Measurements from ENCODE around the gene SPECC1L.

Gene SPECC1L

DNA sequence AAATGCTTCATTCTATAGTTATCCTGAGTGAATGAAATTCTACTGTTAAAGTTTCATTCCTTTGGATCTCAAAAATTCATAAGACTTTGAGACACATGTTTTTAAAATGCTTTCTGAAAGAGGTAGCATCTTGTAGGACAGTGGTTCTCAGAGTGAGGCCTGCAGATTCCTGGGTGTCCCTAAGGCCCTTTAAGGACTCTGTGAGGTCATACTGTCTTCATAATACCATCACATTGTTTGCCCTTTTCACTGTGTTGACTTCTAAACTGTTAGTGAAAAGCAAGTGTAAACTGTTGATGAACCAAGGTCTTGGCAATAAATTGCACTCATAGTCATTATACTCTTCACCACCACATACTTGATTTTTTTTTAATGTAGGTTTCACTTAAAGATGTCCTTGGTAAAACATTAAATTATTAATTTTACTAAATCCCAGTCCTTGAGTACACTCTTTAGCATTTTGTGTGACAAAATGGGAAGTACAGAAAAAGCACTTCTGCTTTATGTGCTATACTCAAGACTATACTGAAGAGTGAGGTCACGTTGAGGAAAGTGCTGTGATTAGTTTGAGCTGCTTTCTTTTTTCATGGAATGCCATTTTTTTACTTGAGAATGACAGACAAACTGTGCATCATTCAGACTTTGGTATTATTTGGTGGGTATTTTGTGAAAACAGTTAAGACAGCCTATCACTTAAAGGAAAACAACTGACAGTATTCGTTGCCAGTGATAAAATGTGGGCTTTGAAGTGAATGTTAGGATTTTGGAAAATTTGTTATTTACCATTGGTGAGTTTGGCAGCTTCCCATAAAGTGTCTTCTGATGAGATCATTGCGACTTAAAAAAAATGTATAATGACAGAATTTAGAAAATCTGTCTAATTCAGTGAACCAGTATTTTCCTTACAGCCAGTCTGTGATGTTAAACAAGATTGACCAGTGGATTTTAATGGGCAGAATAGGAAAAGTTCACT is 61.1 kb downstream of the SPECC1L start:
- TF ChIP-seq, protein P1, sequence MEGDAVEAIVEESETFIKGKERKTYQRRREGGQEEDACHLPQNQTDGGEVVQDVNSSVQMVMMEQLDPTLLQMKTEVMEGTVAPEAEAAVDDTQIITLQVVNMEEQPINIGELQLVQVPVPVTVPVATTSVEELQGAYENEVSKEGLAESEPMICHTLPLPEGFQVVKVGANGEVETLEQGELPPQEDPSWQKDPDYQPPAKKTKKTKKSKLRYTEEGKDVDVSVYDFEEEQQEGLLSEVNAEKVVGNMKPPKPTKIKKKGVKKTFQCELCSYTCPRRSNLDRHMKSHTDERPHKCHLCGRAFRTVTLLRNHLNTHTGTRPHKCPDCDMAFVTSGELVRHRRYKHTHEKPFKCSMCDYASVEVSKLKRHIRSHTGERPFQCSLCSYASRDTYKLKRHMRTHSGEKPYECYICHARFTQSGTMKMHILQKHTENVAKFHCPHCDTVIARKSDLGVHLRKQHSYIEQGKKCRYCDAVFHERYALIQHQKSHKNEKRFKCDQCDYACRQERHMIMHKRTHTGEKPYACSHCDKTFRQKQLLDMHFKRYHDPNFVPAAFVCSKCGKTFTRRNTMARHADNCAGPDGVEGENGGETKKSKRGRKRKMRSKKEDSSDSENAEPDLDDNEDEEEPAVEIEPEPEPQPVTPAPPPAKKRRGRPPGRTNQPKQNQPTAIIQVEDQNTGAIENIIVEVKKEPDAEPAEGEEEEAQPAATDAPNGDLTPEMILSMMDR (IDR thresholded peaks at IDR 0.05; ENCODE audit: borderline replicate concordance, extremely low read depth, low read length, poor library complexity, severe bottlenecking), result no peak
- Histone ChIP-seq H3K27ac (ENCODE audit: low read length) (no peak overlapping the region), H3K9ac (ENCODE audit: low read depth, low read length) (no peak overlapping the region), H3K36me3 (ENCODE audit: insufficient read depth, low read length) (peaks cover 90% of the 10 kb centered on the region), H4K20me1 (ENCODE audit: insufficient read depth, low read length) (no peaks in the 10 kb centered on the region), H3K4me3 (ENCODE audit: low read depth in 1 of 2, low read length in 2 of 2) (no peak overlapping the region), H3K4me2 (ENCODE audit: insufficient read depth, low read length) (no peak overlapping the region), H2AFZ (ENCODE audit: low read depth, low read length) (no peak overlapping the region), H3K9me3 (ENCODE audit: insufficient read depth, low read length, severe bottlenecking) (no peaks in the 10 kb centered on the region), H3K79me2 (ENCODE audit: insufficient read depth, low read length) (peaks cover 3% of the 10 kb centered on the region; the same call in 1 of the 2 replicates), H3K27me3 (ENCODE audit: insufficient read depth, low read length, poor library complexity) (no peaks in the 10 kb centered on the region), H3K4me1 (ENCODE audit: insufficient read depth, low read length) (no peaks in the 10 kb centered on the region)
- ATAC-seq (ENCODE audit: insufficient read depth, low read depth) (no peak), DNase-seq (no peak)

DNA sequence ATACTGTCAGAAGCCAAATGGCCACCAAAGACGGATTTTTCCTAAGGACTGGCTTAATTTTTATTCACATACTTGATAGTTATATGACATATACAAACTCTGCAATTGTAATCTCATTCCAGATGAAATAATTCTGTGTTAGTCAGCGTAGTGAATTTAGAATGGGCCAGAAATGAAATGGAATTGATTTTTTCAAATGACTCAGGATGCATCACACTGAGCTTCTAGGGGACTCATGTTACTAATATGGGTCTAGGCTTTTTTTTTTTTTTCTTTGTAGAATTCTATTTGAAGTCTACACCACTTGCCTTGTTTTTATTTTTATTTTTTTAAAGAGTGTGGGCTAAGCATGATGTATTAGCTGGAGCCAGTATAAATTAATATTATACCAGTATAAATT is 62.7 kb downstream of the SPECC1L start:
- H3K79me2 ChIP-seq (ENCODE audit: insufficient read depth, low read length), result no peaks in the 10 kb centered on the region
- no peaks in the 10 kb centered on the region for H3K9me3 ChIP-seq (ENCODE audit: insufficient read depth, low read length, severe bottlenecking)
- no peak overlapping the region for H3K4me3 ChIP-seq (ENCODE audit: low read depth in 1 of 2, low read length in 2 of 2)
- TF ChIP-seq, protein P1 (IDR thresholded peaks at IDR 0.05; ENCODE audit: borderline replicate concordance, extremely low read depth, low read length, poor library complexity, severe bottlenecking), result no peak
- TF ChIP-seq EZH2 (IDR thresholded peaks at IDR 0.05; ENCODE audit: borderline replicate concordance, low read depth, low read length, severe bottlenecking), result no peak
- H2AFZ ChIP-seq (ENCODE audit: low read depth, low read length), result no peak overlapping the region
- H3K9ac ChIP-seq (ENCODE audit: low read depth, low read length), result no peak overlapping the region
- ATAC-seq (ENCODE audit: insufficient read depth, low read depth) (no peak), DNase-seq (no peak)
- H3K36me3 ChIP-seq (ENCODE audit: insufficient read depth, low read length), result peaks cover 92% of the 10 kb centered on the region
- no peak overlapping the region for H3K27ac ChIP-seq (ENCODE audit: low read length)
- no peaks in the 10 kb centered on the region for H3K4me1 ChIP-seq (ENCODE audit: insufficient read depth, low read length)
- no peak overlapping the region for H3K4me2 ChIP-seq (ENCODE audit: insufficient read depth, low read length)
- H3K27me3 ChIP-seq (ENCODE audit: insufficient read depth, low read length, poor library complexity), result no peaks in the 10 kb centered on the region
- no peaks in the 10 kb centered on the region for H4K20me1 ChIP-seq (ENCODE audit: insufficient read depth, low read length)

DNA sequence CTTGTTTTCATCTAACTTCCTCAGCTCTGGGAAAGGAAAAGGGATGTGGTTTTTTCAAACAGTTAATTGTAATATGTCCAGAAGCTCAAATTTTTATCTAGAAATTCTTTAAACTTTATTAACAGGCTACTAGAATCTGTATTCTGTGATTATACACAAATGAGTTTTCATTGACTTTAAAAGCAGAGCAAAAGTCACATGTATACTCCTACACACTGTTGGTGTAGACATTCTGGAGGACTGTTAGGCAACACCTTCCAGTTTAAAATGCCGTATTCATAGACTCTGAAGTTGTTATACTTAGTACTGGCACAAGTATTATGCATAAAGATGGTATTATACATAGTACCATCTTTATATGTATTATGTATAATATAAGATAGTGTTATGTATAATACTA is 64.9 kb downstream of the SPECC1L start:
- DNase-seq (no peak), ATAC-seq (ENCODE audit: insufficient read depth, low read depth) (no peak)
- Histone ChIP-seq H3K4me1 (ENCODE audit: insufficient read depth, low read length) (no peaks in the 10 kb centered on the region), H3K27ac (ENCODE audit: low read length) (no peak overlapping the region), H3K4me3 (ENCODE audit: low read depth in 1 of 2, low read length in 2 of 2) (no peak overlapping the region), H3K4me2 (ENCODE audit: insufficient read depth, low read length) (no peak overlapping the region), H4K20me1 (ENCODE audit: insufficient read depth, low read length) (no peaks in the 10 kb centered on the region), H3K27me3 (ENCODE audit: insufficient read depth, low read length, poor library complexity) (no peaks in the 10 kb centered on the region), H3K9me3 (ENCODE audit: insufficient read depth, low read length, severe bottlenecking) (no peaks in the 10 kb centered on the region), H3K36me3 (ENCODE audit: insufficient read depth, low read length) (peaks cover 94% of the 10 kb centered on the region), H3K9ac (ENCODE audit: low read depth, low read length) (no peak overlapping the region), H2AFZ (ENCODE audit: low read depth, low read length) (no peak overlapping the region), H3K79me2 (ENCODE audit: insufficient read depth, low read length) (no peaks in the 10 kb centered on the region)
- TF ChIP-seq, protein P1 (IDR thresholded peaks at IDR 0.05; ENCODE audit: borderline replicate concordance, extremely low read depth, low read length, poor library complexity, severe bottlenecking), result no peak
- no peak for TF ChIP-seq EZH2 (IDR thresholded peaks at IDR 0.05; ENCODE audit: borderline replicate concordance, low read depth, low read length, severe bottlenecking)
